ENCODE data around the gene THSD7B.
A peak's percentile ranks its signal among the peaks of the same experiment; 100 is the strongest.

THSD7B gene

GRCh38 chr2:137154946-137155345, 389.6 kb downstream of the THSD7B start:
- TF ChIP-seq, protein P1, sequence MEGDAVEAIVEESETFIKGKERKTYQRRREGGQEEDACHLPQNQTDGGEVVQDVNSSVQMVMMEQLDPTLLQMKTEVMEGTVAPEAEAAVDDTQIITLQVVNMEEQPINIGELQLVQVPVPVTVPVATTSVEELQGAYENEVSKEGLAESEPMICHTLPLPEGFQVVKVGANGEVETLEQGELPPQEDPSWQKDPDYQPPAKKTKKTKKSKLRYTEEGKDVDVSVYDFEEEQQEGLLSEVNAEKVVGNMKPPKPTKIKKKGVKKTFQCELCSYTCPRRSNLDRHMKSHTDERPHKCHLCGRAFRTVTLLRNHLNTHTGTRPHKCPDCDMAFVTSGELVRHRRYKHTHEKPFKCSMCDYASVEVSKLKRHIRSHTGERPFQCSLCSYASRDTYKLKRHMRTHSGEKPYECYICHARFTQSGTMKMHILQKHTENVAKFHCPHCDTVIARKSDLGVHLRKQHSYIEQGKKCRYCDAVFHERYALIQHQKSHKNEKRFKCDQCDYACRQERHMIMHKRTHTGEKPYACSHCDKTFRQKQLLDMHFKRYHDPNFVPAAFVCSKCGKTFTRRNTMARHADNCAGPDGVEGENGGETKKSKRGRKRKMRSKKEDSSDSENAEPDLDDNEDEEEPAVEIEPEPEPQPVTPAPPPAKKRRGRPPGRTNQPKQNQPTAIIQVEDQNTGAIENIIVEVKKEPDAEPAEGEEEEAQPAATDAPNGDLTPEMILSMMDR (conservative IDR thresholded peaks at IDR 0.05; ENCODE audit: low read depth), result no peak
- ChIA-PET POLR2A (ENCODE audit: low non-redundant PET) (no interaction called here), CTCF (no interaction called here)
- no peak overlapping the region for H3K27ac ChIP-seq
- no peak for DNase-seq (ENCODE audit: low spot score)

GRCh38 chr2:137155356-137156104, 390.2 kb downstream of the THSD7B start:
- TF ChIP-seq, protein P1 (conservative IDR thresholded peaks at IDR 0.05; ENCODE audit: low read depth), result no peak
- DNase-seq (ENCODE audit: low spot score), result peak; percentile 18
- H3K27ac ChIP-seq, result no peak overlapping the region
- ChIA-PET POLR2A (ENCODE audit: low non-redundant PET) (no interaction called here), CTCF (no interaction called here)

- POLR2A ChIA-PET (ENCODE audit: low non-redundant PET), result no interaction called here
- CTCF ChIA-PET, result no interaction called here
Observed at GRCh38 chr2:137156221-137156844, 391.0 kb downstream of the THSD7B start.

DNA sequence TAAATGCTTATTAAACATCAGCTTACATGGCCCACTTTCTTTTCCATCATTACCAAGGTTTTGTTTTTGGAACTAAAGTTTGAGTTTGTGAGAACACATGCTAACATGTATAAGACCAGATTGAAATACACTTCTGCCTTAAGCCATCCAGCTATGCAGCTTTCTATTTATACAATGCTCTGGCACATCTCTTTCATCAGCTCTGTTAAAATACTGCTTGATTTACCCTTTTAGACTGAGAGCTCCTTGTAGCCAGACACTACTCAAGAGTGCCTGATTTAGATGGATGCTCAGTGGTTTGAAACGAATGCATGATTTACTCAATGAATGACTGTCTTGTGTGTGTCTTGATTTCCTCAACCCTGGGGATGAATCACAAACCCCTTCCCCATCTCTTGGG, 392.5 kb downstream of the THSD7B start:
- TF ChIP-seq, protein P1 (conservative IDR thresholded peaks at IDR 0.05; ENCODE audit: low read depth), result no peak
- CTCF ChIA-PET, result no interaction called here
- POLR2A ChIA-PET (ENCODE audit: low non-redundant PET), result no interaction called here
- no peak overlapping the region for H3K27ac ChIP-seq
- DNase-seq (ENCODE audit: low spot score), result no peak

More at GRCh38 chr2:137156221-137156844, 391.0 kb downstream of the THSD7B start:
- TF ChIP-seq, protein P1 (conservative IDR thresholded peaks at IDR 0.05; ENCODE audit: low read depth), result no peak
- no peak for DNase-seq (ENCODE audit: low spot score)
- H3K27ac ChIP-seq, result no peak overlapping the region

DNA sequence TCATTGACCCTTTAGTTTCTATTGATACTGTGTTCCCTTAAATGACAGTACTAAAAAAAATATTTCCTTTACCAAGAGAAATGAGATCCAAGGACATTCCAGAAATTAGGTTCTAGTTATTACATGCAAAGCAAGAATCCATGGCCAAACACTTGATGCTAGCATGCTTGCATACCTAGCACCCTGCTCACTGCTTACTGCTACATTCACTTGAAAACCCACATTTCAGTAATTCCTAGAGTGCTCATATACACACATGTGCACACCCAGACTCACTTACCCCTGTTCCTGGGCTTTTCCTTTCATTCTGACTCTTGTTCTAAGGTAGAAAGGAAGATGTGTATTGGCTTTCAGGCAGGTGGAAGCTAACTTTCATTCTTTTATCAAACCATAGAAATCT, 395.9 kb downstream of the THSD7B start:
- POLR2A ChIA-PET (ENCODE audit: low non-redundant PET), result no interaction called here
- no peak for DNase-seq (ENCODE audit: low spot score)
- no peak overlapping the region for H3K27ac ChIP-seq
- TF ChIP-seq, protein P1 (conservative IDR thresholded peaks at IDR 0.05; ENCODE audit: low read depth), result no peak
- CTCF ChIA-PET, result no interaction called here

- CTCF ChIA-PET, result no interaction called here
- POLR2A ChIA-PET (ENCODE audit: low non-redundant PET), result no interaction called here
- H3K27ac ChIP-seq, result no peak overlapping the region
- DNase-seq (ENCODE audit: low spot score), result peak; percentile 34
- TF ChIP-seq, protein P1 (conservative IDR thresholded peaks at IDR 0.05; ENCODE audit: low read depth), result no peak
Observed at GRCh38 chr2:137165968-137166367, 400.6 kb downstream of the THSD7B start.

All from RWPE1 (cell line).